ENCODE measurements around the gene FBH1. TPM values are rescaled to one million over a fixed set of nuclear protein-coding genes. Genes with fewer than 3 reads are reported as not detected.
"Not testable (repeated sequence)": the region's sequence is repeated elsewhere in the genome, so short reads cannot be mapped to it uniquely, and the experiment has no call there.

FBH1 gene
- total RNA-seq, 1 experiment from 2014 or later: 38.4 TPM

GRCh38 chr10:5960973-5961275 lies 70.9 kb downstream of the FBH1 start:
- H3K4me1 ChIP-seq; H3K27me3 ChIP-seq; DNase-seq; H3K36me3 ChIP-seq; H3K9me3 ChIP-seq (replicated peaks); H3K27ac ChIP-seq; H3K4me3 ChIP-seq: not testable (repeated sequence)

GRCh38 chr10:5961405-5962100 lies 71.5 kb downstream of the FBH1 start:
- Histone ChIP-seq H3K27me3 (no peaks in the 10 kb centered on the region), H3K4me1 (no peaks in the 10 kb centered on the region), H3K27ac (no peak overlapping the region), H3K9me3 (replicated peaks) (no peaks in the 10 kb centered on the region), H3K36me3 (no peaks in the 10 kb centered on the region), H3K4me3 (no peak overlapping the region)
- no peak for DNase-seq

- H3K9me3 ChIP-seq (replicated peaks); H3K27ac ChIP-seq; DNase-seq; H3K4me3 ChIP-seq; H3K27me3 ChIP-seq; H3K4me1 ChIP-seq; H3K36me3 ChIP-seq: not testable (repeated sequence)
Measured at GRCh38 chr10:5962358-5962940, 72.4 kb downstream of the FBH1 start.

GRCh38 chr10:5963071-5963470 lies 73.0 kb downstream of the FBH1 start:
- no peaks in the 10 kb centered on the region for H3K36me3 ChIP-seq
- H3K4me1 ChIP-seq: no peaks in the 10 kb centered on the region
- H3K4me3 ChIP-seq: no peak overlapping the region
- no peaks in the 10 kb centered on the region for H3K9me3 ChIP-seq (replicated peaks)
- H3K27me3 ChIP-seq: no peaks in the 10 kb centered on the region
- no peak for DNase-seq
- H3K27ac ChIP-seq: no peak overlapping the region

GRCh38 chr10:5963591-5963990 lies 73.5 kb downstream of the FBH1 start:
- no peak for DNase-seq
- Histone ChIP-seq H3K27me3 (no peaks in the 10 kb centered on the region), H3K36me3 (no peaks in the 10 kb centered on the region), H3K4me3 (no peak overlapping the region), H3K27ac (no peak overlapping the region), H3K4me1 (no peaks in the 10 kb centered on the region), H3K9me3 (replicated peaks) (no peaks in the 10 kb centered on the region)

GRCh38 chr10:5964736-5965135 lies 74.7 kb downstream of the FBH1 start:
- Histone ChIP-seq H3K9me3 (replicated peaks) (no peaks in the 10 kb centered on the region), H3K27me3 (no peaks in the 10 kb centered on the region), H3K4me3 (no peak overlapping the region), H3K27ac (no peak overlapping the region), H3K4me1 (no peaks in the 10 kb centered on the region), H3K36me3 (no peaks in the 10 kb centered on the region)
- DNase-seq: no peak

GRCh38 chr10:5965266-5965665 lies 75.2 kb downstream of the FBH1 start:
- Histone ChIP-seq H3K4me1 (no peaks in the 10 kb centered on the region), H3K27ac (no peak overlapping the region), H3K9me3 (replicated peaks) (no peaks in the 10 kb centered on the region), H3K27me3 (no peaks in the 10 kb centered on the region), H3K4me3 (no peak overlapping the region), H3K36me3 (no peaks in the 10 kb centered on the region)
- DNase-seq: no peak

GRCh38 chr10:5968037-5968680 lies 78.1 kb downstream of the FBH1 start:
- Histone ChIP-seq H3K36me3 (no peaks in the 10 kb centered on the region), H3K27ac (no peak overlapping the region), H3K9me3 (replicated peaks) (no peaks in the 10 kb centered on the region), H3K27me3 (no peaks in the 10 kb centered on the region), H3K4me1 (no peaks in the 10 kb centered on the region), H3K4me3 (no peak overlapping the region)
- DNase-seq: no peak

GRCh38 chr10:5968681-5969453 lies 78.8 kb downstream of the FBH1 start:
- no peak overlapping the region for H3K4me3 ChIP-seq
- H3K36me3 ChIP-seq: no peaks in the 10 kb centered on the region
- no peak for DNase-seq
- no peaks in the 10 kb centered on the region for H3K4me1 ChIP-seq
- no peak overlapping the region for H3K27ac ChIP-seq
- H3K9me3 ChIP-seq (replicated peaks): no peaks in the 10 kb centered on the region
- no peaks in the 10 kb centered on the region for H3K27me3 ChIP-seq

- H3K9me3 ChIP-seq (replicated peaks): no peaks in the 10 kb centered on the region
- no peak overlapping the region for H3K4me3 ChIP-seq
- H3K27me3 ChIP-seq: no peaks in the 10 kb centered on the region
- no peaks in the 10 kb centered on the region for H3K4me1 ChIP-seq
- H3K27ac ChIP-seq: no peak overlapping the region
- DNase-seq: no peak
- no peaks in the 10 kb centered on the region for H3K36me3 ChIP-seq
Measured at GRCh38 chr10:5970066-5970465, 80.0 kb downstream of the FBH1 start.

GRCh38 chr10:5970527-5970926 lies 80.5 kb downstream of the FBH1 start:
- Histone ChIP-seq H3K9me3 (replicated peaks) (no peaks in the 10 kb centered on the region), H3K27me3 (no peaks in the 10 kb centered on the region), H3K4me3 (no peak overlapping the region), H3K4me1 (no peaks in the 10 kb centered on the region), H3K36me3 (no peaks in the 10 kb centered on the region), H3K27ac (no peak overlapping the region)
- DNase-seq: no peak

GRCh38 chr10:5971315-5971832 lies 81.3 kb downstream of the FBH1 start:
- no peak for DNase-seq
- Histone ChIP-seq H3K36me3 (no peaks in the 10 kb centered on the region), H3K9me3 (replicated peaks) (no peaks in the 10 kb centered on the region), H3K27ac (no peak overlapping the region), H3K27me3 (no peaks in the 10 kb centered on the region), H3K4me1 (no peaks in the 10 kb centered on the region), H3K4me3 (no peak overlapping the region)

- no peaks in the 10 kb centered on the region for H3K27me3 ChIP-seq
- no peak overlapping the region for H3K27ac ChIP-seq
- H3K36me3 ChIP-seq: no peaks in the 10 kb centered on the region
- DNase-seq: no peak
- no peaks in the 10 kb centered on the region for H3K4me1 ChIP-seq
- H3K4me3 ChIP-seq: no peak overlapping the region
- H3K9me3 ChIP-seq (replicated peaks): no peaks in the 10 kb centered on the region
Measured at GRCh38 chr10:5971886-5972285, 81.8 kb downstream of the FBH1 start.

GRCh38 chr10:5973069-5973468 lies 83.0 kb downstream of the FBH1 start:
- Histone ChIP-seq H3K36me3 (no peaks in the 10 kb centered on the region), H3K4me3 (no peak overlapping the region), H3K4me1 (no peaks in the 10 kb centered on the region), H3K27me3 (no peaks in the 10 kb centered on the region), H3K27ac (no peak overlapping the region), H3K9me3 (replicated peaks) (no peaks in the 10 kb centered on the region)
- no peak for DNase-seq

All from SJCRH30 (cell line).